OCI-LY7 (cell line): ENCODE measurements around the gene SYNJ1.

ENCODE experiments used
- CTCF ChIP-seq: fragments of 200-600 bp; sonication (generic); conservative IDR thresholded peaks from 2 replicates; pipeline ENCODE4 v1.5.1; 2014; ENCODE audit warnings: mild to moderate bottlenecking, antibody characterized with exemption, low read length, moderate library complexity, mixed read lengths
- EZH2phosphoT487 ChIP-seq: fragments of 200-600 bp; sonication (generic); IDR thresholded peaks from 2 replicates; pipeline ENCODE4 v1.6.1; 2018; ENCODE audit warnings: low read depth, borderline replicate concordance, mild to moderate bottlenecking, mixed run types, antibody characterized with exemption, low read length, moderate library complexity, mixed read lengths

GRCh38 chr21:32768530-32768929 is 40.7 kb upstream of the SYNJ1 start:
- TF ChIP-seq CTCF: no peak
- TF ChIP-seq EZH2phosphoT487: no peak
